22Rv1 (cell line): ENCODE data around the gene SLC12A7.

ENCODE experiments used
- CTCF ChIP-seq: fragments of 450-650 bp; IDR thresholded peaks from 2 replicates; pipeline ENCODE4 v1.5.1; 2017; ENCODE audit warnings: mild to moderate bottlenecking
- ZFX ChIP-seq: fragments of 450-650 bp; IDR thresholded peaks from 2 replicates; pipeline ENCODE4 v1.6.1; 2017; ENCODE audit warnings: antibody characterized with exemption, borderline replicate concordance

GRCh38 chr5:1057485-1058082 lies 54.3 kb downstream of the SLC12A7 start:
- TF ChIP-seq CTCF, result no peak
- TF ChIP-seq ZFX, result no peak
